ENCODE results near the gene AKAP6. TPM values are rescaled to one million over a fixed set of nuclear protein-coding genes. Genes with fewer than 3 reads are reported as not detected.

The AKAP6 gene
- total RNA-seq, 2 donors from 2014 or later, result 3.6 to 9.9 TPM

- WGBS, result 88% methylated on average over 5 of the region's 5 CpGs
- intact Hi-C loops (cut with DNase I), result no loop called here
- no peak overlapping the region for H3K4me3 ChIP-seq
- H3K36me3 ChIP-seq, result no peaks in the 10 kb centered on the region
- TF ChIP-seq POLR2AphosphoS5 (IDR thresholded peaks at IDR 0.05), result no peak
- TF ChIP-seq POLR2A (IDR thresholded peaks at IDR 0.05), result no peak
- no peak for TF ChIP-seq CTCF (IDR thresholded peaks at IDR 0.05)
- no peak overlapping the region for H3K27ac ChIP-seq
- no peaks in the 10 kb centered on the region for H3K27me3 ChIP-seq (replicated peaks; ENCODE audit: insufficient read depth)
- H3K4me1 ChIP-seq (replicated peaks), result no peaks in the 10 kb centered on the region
- DNase-seq (ENCODE audit: low spot score), result no peak
- H3K9me3 ChIP-seq, result no peaks in the 10 kb centered on the region
These were observed 398.7 kb downstream of the AKAP6 start for GRCh38 chr14:32727832-32728231.

- WGBS, result 89% methylated on average over 1 of the region's 1 CpG
- Histone ChIP-seq H3K4me1 (replicated peaks) (no peaks in the 10 kb centered on the region), H3K9me3 (no peaks in the 10 kb centered on the region), H3K4me3 (no peak overlapping the region), H3K36me3 (no peaks in the 10 kb centered on the region), H3K27me3 (replicated peaks; ENCODE audit: insufficient read depth) (no peaks in the 10 kb centered on the region), H3K27ac (no peak overlapping the region)
- no peak for DNase-seq (ENCODE audit: low spot score)
- intact Hi-C loops (cut with DNase I), result no loop called here
- TF ChIP-seq POLR2A (IDR thresholded peaks at IDR 0.05) (no peak), POLR2AphosphoS5 (IDR thresholded peaks at IDR 0.05) (no peak), CTCF (IDR thresholded peaks at IDR 0.05) (no peak)
These were observed 399.4 kb downstream of the AKAP6 start for GRCh38 chr14:32728526-32728925.

GRCh38 chr14:32728976-32729375, 399.9 kb downstream of the AKAP6 start:
- no peak for DNase-seq (ENCODE audit: low spot score)
- Histone ChIP-seq H3K4me3 (no peak overlapping the region), H3K27ac (no peak overlapping the region), H3K9me3 (no peaks in the 10 kb centered on the region), H3K4me1 (replicated peaks) (no peaks in the 10 kb centered on the region), H3K27me3 (replicated peaks; ENCODE audit: insufficient read depth) (no peaks in the 10 kb centered on the region), H3K36me3 (no peaks in the 10 kb centered on the region)
- 91% methylated on average over 5 of the region's 5 CpGs for WGBS
- intact Hi-C loops (cut with DNase I), result no loop called here
- TF ChIP-seq POLR2AphosphoS5 (IDR thresholded peaks at IDR 0.05) (no peak), CTCF (IDR thresholded peaks at IDR 0.05) (no peak), POLR2A (IDR thresholded peaks at IDR 0.05) (no peak)

GRCh38 chr14:32731249-32731648, 402.2 kb downstream of the AKAP6 start:
- H3K4me1 ChIP-seq (replicated peaks), result no peaks in the 10 kb centered on the region
- no peaks in the 10 kb centered on the region for H3K9me3 ChIP-seq
- no peak overlapping the region for H3K27ac ChIP-seq
- 90% methylated on average over 2 of the region's 2 CpGs for whole genome bisulfite sequencing
- H3K4me3 ChIP-seq, result no peak overlapping the region
- intact Hi-C loops (cut with DNase I), result no loop called here
- H3K27me3 ChIP-seq (replicated peaks; ENCODE audit: insufficient read depth), result no peaks in the 10 kb centered on the region
- TF ChIP-seq CTCF (IDR thresholded peaks at IDR 0.05) (no peak), POLR2AphosphoS5 (IDR thresholded peaks at IDR 0.05) (no peak), POLR2A (IDR thresholded peaks at IDR 0.05) (no peak)
- no peaks in the 10 kb centered on the region for H3K36me3 ChIP-seq
- DNase-seq (ENCODE audit: low spot score), result no peak

GRCh38 chr14:32733015-32733414, 403.9 kb downstream of the AKAP6 start:
- TF ChIP-seq POLR2A (IDR thresholded peaks at IDR 0.05) (no peak), CTCF (IDR thresholded peaks at IDR 0.05) (no peak), POLR2AphosphoS5 (IDR thresholded peaks at IDR 0.05) (no peak)
- Histone ChIP-seq H3K27ac (no peak overlapping the region), H3K4me3 (no peak overlapping the region), H3K9me3 (no peaks in the 10 kb centered on the region), H3K4me1 (replicated peaks) (no peaks in the 10 kb centered on the region), H3K36me3 (no peaks in the 10 kb centered on the region), H3K27me3 (replicated peaks; ENCODE audit: insufficient read depth) (no peaks in the 10 kb centered on the region)
- WGBS, result 100% methylated on average over 1 of the region's 1 CpG
- intact Hi-C loops (cut with DNase I), result no loop called here
- DNase-seq (ENCODE audit: low spot score), result no peak
